Omental fat pad (tissue), 4 donors: Measurements from ENCODE around the gene RPS6KL1. TPM values are rescaled to one million over a fixed set of nuclear protein-coding genes. Genes with fewer than 3 reads are reported as not detected.

Experiments used
- ATAC-seq: fragments of 150-250 bp; one replicate; pipeline ENCODE4 v1.9.1; 2016; ENCODE audit warnings: mild to moderate bottlenecking, moderate library complexity; ENCODE audit not compliant: low FRiP score
- DNase-seq: peaks from one replicate; pipeline ENCODE4 v3.0.0-alpha.2; 2019; ENCODE audit warnings: low spot score
- CTCF ChIP-seq, 3 donors: fragments of 450-650 bp; IDR thresholded peaks; one replicate each; pipeline ENCODE4 v1.5.1; 2016 to 2017; ENCODE audit warnings: antibody characterized with exemption in 3 of 3, mild to moderate bottlenecking in 3 of 3, moderate library complexity in 2 of 3
- total RNA-seq, 4 donors: library from RNA; depleted of rRNA; stranded (reverse); fragments of >200 nt; gene quantifications; one replicate each; pipeline ENCODE4 v1.1.0, GENCODE V29; 2016

Gene RPS6KL1
- total RNA-seq, 4 donors from 2014 or later = 1.3 to 5.2 (median 1.5) TPM

GRCh38 chr14:74951443-74952179 lies 28.6 kb upstream of the RPS6KL1 start:
- ATAC-seq (no peak), DNase-seq (no peak)
- no peak for TF ChIP-seq CTCF (IDR thresholded peaks at IDR 0.05)

GRCh38 chr14:74950795-74951442 lies 27.9 kb upstream of the RPS6KL1 start:
- TF ChIP-seq CTCF (IDR thresholded peaks at IDR 0.05) = no peak
- DNase-seq (no peak), ATAC-seq (no peak)

DNA sequence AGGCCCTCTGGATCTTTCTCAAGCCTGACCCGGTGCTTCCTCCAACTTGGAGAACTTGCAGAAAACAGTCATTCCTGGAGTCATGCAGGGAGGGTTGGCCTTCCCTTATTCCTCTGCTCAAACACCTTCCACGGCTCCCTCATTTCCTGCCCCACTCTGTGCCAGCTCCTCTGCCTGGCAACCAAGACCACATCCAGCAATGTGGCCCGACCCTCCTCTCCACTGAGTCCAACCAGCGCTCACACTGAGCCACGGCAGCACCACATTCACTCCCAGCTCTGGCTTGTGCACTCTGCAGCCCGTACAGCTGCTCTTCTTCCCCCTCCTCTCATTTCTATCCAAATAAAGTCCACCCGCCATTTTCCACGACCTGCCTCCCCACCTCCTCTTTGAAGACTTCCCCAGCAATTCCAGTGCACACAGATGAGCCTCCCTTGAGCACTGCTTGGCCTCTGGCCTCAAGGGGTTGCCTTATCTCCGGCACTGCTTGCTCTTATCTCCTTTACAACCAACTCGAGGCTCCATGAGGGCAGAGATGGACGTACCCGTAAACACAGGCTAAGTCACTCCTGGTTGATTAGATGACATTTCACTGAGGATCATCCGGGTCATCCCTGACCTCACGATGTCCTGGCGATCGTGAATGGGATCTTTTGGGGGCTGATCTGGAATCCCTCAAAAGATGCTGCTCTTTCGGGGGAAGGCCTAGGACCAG lies 27.0 kb upstream of the RPS6KL1 start:
- no peak for TF ChIP-seq CTCF (IDR thresholded peaks at IDR 0.05)
- DNase-seq = no peak

DNA sequence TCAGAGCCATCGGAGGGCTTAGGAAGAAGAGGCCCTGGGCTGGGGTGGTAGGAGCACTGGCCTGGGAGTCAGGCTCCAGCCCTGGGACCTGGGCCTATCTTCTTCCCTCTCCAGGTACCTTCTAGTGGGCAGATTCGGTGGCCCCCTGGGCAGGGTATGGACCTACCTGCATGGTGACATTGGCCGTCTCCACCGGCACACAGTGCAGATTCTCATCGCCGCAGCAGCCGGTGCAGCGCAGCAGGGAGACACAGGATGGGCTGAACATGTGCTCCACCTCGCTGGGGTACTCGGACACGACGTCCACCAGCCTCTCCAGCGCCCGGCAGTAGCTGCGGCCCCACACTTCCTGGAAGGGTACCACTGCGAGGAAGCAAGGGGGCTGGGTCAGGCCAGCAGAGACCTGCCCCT lies 26.1 kb upstream of the RPS6KL1 start:
- DNase-seq = no peak
- no peak for TF ChIP-seq CTCF (IDR thresholded peaks at IDR 0.05)

More for the DNA sequence above, 27.0 kb upstream of the RPS6KL1 start:
- ATAC-seq = no peak

GRCh38 chr14:74948228-74949175 lies 25.4 kb upstream of the RPS6KL1 start:
- no peak for TF ChIP-seq CTCF (IDR thresholded peaks at IDR 0.05)
- no peak for ATAC-seq
- no peak for DNase-seq

More for the DNA sequence above, 26.1 kb upstream of the RPS6KL1 start:
- ATAC-seq = no peak
